NCI-H748 treated with DMSO at 0.1 percent for 48 hours (cell line): Measurements from ENCODE around the gene PALB2.
"Not testable (repeated sequence)": the region's sequence is repeated elsewhere in the genome, so short reads cannot be mapped to it uniquely, and the experiment has no call there.

Source experiments
- DNase-seq: peaks from one replicate; lab custom pipeline; 2025; lab: John Stamatoyannopoulos, UW

PALB2 gene

DNA sequence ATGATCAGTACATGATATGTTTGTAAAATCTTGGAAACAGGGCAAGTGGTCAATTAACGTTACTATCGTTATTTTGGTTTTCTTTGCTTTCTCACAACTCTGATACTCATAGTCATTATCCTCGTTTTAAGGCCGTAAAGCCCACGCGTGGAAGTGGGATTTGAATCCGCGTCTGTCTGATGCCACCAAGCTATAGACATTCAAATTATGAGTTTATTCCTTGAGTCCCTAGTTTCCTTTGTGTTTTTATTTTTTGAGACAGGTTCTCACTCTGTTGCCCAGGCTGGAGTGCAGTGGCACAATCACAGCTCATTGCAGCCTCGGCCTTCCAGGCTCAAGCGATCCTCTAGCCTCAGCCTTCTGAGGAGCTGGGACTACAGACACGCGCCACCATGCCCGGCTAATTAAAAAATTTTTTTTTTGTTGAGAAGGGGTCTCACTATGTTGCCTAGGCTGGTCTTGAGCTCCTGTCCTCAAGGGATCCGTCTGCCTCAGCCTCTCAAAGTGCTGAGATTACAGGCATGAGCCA is 1.2 kb upstream of the PALB2 start:
- no peak for DNase-seq

DNA sequence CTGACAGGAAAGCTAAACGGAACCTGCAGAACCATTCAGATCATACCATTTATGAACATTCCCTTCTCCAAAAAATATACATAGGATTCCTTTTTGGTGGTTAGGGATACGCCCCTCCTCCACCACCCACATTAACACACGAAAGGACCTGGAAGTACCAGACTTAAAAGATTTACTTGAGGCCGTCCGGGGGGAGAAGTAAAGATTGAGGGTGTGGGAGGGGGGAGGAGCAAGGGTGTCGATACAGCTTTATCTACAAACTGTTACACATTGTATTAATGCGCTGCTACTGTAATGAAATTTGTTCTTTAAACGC is 537 bp downstream of the PALB2 start:
- DNase-seq: no peak

DNA sequence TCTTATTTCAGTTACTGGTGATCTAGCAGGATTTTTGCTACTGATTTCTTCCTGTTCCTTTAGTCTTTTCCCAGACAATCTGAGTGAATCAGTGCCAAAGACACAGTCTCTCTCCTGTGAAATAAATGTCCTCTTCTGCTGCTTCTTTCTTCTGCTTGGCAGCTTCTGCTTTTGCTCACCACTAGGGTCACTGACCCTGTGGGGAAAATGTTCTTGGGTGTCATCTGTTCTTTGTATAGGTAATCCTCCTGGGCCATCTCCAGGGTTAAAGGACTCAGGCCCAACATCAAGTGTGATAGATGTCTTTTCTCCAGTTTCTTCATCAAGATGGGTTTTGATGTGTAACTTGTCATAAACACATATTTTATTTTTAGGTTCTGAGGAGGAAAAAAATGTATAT is 5.2 kb downstream of the PALB2 start:
- no peak for DNase-seq

DNA sequence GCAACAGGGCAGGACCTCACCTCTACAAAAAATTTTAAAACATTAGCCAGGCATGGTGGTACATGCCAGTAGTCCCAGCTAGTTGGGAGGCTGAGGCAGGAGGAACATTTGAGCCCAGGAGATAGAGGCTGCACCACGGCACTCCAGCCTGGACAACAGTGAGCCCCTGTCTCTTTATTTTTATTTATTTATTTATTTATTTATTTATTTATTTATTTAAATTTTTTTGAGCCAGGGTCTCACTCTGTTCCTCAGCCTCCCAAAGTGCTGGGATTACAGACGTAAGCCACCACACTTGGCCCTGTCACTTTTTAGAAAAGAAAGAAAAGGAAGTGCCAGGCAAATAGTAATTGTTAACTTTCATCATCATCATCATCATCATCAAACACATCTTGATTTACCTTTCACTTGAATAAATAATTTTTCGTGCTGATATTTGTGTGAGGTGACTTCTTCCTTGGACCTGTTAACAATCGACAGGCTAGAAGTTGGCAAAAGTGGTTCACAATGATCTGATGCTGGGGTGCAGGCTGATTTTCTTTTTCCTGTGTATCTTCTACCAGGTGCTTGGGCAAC is 6.6 kb downstream of the PALB2 start:
- no peak for DNase-seq

DNA sequence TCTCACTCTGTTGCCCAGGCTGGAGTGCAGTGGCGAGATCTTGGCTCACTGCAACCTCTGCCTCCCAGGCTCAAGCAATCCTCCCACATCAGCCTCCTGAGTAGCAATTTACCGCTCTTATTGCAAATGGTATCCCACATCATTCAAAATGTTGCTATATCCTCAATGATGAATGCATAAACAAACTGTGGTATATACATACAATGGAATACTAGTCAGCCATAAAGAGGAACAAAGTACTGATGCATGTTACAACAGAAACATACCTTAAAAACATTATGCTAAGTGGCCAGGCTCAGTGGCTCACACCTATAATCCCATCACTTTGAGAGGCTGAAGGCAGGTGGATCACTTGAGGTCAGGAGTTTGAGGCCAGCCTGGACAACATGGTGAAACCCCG is 9.2 kb downstream of the PALB2 start:
- DNase-seq: not testable (repeated sequence)

DNA sequence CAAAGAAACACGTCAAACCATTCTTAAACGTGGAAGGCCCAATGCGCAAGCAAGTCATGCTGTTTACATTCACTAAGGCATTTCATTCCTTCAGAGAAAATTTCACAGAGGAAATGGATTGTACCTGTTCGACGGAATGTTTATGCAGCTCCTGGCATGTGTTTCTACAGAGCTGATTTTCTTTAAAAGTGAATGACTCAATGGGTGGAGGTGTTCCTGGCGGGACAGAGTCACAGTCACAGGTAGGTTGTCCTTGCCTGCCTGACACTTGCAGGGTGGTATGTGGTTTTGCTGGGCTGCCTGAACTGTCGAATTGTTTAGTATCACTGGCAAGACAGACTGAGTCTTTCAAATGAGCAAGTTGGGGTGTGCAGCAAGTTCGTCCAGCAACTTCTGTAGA is 11.6 kb downstream of the PALB2 start:
- DNase-seq: no peak

DNA sequence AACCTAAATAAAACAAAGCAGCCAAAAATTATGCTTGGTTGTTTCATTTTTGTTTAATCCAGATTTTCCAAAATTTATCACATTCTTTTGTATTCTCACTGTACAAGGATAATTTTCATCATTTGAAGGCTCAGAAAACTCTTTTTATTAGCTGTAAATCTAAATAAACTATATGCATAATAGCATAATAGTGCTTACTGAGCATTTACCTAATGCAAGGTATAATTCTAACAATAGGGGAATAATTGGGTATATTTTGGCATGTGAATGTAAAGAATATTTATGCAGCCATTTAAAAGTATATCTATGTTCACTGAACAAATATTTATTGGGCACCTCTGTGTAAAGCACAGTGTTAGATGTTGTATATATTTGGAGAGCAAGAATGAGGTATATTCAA is 17.0 kb downstream of the PALB2 start:
- DNase-seq: no peak

DNA sequence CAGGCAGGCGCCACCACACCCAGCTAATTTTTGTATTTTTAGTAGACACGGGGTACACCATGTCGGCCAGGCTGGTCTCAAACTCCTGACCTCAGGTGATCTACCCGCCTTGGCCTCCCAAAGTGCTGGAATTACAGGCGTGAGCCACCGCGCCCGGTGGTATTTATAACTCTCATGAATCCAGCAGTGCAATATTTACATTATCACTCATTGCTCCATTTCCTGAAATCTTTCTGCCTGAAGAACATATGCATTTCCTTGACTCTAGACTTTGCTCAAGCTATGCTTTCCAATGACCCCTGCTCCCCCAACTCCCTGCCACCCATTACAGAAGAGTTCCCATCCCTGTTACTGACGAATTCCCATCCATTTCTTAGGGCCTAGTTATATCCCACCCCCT is 25.3 kb downstream of the PALB2 start:
- DNase-seq: no peak

DNA sequence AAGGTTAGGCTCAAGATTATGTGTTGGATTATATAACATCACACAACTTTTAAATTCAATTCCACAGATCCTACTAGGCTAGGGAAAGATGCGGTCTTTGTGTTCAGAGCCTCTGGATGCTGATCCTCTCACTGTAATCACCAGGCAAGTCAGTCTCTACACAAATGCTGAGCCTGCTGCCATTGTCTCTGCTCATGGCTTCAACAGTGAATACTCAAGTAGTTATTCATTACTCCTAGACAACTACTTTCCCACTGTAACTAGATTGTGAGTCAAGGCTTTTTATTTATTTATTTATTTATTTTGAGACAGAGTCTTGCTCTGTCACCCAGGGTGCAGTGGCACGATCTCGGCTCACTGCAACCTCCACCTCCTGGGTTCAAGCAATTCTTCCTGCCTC is 29.2 kb downstream of the PALB2 start:
- DNase-seq: no peak

DNA sequence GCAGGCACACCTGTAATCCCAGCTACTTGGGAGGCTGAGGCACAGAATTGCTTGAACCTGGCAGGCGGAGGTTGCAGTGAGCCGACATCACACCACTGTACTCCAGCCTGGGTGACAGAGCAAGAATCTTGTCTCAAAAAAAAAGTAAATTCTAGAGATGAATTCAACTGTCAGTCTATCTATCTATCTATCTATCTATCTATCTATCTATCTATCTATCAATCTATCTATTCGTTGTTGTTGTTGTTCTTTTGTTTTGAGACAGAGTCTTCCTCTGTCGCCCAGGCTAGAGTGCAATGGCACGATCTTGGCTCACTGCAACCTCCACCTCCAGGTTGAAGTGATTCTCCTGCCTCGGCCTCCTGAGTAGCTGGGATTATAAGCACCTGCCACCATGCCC is 30.2 kb downstream of the PALB2 start:
- DNase-seq: not testable (repeated sequence)

DNA sequence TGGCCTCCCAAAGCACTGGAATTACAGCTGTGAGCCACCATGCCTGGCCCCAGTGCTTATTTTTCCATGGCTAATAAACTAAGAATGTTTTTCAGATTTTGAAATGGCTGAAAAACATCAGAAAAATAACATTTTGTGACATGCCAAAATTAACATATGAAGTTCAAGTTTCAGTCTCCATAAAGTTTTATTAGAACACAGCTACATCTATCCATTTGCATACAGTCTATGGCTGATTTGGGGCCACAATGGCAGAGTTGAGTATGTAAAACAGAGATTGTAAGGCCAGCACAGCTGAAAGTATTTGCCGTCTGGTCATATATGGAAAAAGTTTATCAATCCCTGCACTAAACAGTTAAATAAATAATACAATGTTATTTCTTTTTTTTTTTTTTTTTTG is 31.2 kb downstream of the PALB2 start:
- DNase-seq: no peak

DNA sequence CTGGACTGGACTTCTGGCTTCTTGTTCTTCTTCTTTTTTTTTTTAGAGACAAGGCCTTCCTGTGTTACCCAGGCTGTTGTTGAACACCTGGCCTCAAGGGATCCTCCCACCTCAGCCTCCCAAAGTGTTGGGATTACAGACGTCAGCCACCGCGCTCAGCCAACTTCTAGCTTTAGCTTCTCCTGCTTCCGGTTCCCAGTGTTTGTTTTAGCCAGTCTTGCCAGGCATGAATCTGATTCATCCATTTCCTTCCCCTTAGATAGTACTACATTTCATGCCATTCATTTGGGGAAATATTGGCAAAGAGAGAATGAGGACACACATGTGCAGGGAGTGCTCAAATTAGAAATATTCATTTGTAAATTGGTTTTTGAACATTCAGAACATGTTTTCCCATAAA is 32.9 kb downstream of the PALB2 start:
- no peak for DNase-seq

DNA sequence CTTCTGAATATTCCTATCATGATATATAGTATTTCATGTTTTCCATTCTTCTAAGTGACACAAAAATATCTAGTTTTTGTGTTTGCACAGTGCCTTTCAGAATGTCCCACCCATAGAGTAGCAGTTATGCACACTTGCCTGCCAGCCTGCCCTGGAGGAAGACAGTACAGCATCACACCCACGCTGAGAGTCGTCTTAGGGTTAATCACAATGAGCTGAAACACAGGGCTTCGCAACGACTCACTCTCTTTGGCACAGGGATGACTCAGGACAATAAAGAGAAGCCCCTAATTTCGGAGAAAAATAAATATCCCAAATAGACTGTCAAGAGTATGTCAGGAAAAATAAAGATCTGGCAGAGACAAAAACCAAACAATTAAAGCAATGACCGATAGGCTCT is 33.4 kb downstream of the PALB2 start:
- DNase-seq: no peak

DNA sequence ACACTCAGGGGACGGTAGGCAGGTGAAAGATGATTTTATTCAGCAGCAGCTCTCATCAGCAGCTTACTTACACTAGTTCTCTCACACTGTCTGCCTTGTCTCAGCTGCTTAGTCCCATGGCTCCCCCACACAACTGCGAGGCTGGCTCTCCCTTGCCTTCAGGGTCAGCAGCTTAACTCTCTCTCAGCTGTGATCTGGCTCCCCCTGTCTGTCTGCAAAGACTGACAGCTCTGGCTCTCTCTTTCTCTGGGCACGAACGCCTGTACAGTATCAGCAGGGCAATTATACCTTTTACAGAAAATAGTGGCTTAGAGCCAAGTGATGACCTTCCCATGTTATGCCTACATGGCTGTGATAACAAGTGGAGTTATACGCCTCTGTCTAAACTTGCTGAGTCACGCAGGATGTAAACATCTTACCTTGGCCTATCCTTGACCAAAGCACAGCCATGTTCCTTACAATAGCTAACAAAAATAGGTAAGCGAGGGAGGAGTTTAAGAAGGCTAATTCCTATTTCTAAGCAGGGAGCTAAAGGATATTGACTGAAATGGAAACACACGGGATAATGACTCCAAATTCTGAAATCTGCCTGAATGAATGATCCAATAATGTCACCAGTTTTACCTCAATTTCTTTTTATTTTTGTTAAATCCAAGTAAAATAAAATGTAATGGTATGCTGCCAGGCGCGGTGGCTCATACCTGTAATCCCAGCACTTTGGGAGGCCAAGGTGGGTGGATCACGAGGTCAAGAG is 43.9 kb downstream of the PALB2 start:
- DNase-seq: no peak

DNA sequence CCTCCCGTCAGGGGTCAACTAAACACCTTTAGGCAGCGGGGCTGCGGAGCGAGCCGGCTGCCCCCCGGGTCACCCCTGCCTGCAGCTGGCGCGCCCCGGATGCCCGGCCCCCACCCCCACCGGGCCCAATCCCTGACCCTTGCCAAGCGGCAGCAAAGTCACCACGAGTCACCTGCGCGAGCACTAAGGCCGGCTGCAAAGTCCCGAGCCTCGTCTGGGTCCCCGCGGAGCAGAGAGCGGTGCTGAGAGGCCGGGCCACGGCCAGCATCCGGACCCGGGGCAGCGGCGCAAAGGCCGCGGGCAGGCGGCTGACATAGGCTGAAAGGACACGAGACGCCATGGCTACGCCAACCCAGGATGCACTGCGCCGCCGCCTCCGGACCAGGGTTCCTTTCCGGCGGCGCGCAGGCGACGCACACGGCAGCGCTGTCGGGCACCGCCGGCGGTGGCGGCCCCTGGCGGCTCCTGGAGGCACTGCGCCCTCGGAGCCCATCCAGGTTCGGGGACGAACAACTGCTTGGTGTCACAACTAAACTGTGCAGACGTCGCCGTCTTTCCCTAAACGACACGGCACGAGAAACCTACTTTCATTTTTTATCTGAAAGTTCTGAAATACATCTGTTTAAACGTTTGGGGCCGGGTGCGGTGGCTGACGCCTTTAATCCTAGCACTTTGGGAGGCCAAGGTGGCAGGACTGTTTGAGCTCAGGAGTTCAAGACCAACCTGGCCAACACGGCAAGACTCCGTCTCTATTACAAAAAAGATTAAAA is 45.0 kb downstream of the PALB2 start, which contains the start of gene NDUFAB1:
Gene NDUFAB1, minus strand, starts transcription at position 366 of the 770 bp plus-strand sequence. Its CDS starts 26 bp downstream, at position 340.
- DNase-seq: peak; percentile 26

DNA sequence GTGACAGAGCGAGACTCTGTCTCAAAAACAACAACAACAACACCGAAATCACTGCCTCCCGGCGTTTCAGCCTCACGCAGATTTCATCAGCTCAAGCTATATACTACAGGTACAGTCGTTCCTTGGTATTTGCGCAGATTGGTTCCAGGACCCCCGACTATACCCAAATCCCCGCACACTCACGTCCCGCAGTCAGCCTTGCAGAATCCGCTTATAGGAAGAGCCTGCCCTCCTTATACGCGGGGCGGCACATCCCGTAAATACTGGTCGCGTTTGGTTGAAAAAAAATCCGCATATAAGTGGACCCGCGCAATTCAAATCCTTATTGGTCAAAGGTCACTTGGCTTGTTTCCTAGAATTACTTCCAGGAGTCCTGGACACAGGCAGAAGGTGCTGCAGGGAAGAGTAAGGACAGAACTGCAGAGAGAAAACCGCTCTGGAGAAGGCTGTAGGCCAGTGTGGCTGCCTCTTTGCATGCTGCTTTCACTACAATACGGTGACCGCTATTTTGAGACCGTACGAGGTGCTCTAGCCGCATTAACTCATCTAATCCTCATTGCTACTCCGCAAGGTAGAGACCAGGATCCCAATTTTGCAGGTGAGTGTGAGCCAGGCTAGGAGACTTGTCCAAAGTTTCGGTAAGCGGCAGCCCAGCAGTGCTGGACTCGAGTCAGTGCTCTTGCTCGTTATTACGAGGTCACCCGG is 45.7 kb downstream of the PALB2 start:
- DNase-seq: no peak

DNA sequence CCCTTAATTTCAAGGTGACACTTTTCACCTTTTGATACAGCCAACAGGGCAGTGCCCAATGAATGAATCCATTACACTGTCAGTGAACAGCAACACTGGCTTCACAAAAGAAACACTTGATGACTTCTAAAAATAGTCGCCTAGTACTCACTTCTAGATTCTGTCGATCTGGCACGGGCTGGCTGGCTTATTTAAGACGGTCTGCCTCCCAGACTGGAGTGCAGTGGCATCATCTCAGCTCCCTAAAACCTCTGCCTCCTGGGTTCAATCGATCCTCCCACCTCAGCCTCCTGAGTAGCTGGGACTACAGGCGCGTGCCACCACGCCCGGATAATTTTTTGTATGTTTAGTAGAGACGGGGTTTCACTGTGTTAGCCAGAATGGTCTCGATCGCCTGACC is 46.9 kb downstream of the PALB2 start:
- DNase-seq: no peak

DNA sequence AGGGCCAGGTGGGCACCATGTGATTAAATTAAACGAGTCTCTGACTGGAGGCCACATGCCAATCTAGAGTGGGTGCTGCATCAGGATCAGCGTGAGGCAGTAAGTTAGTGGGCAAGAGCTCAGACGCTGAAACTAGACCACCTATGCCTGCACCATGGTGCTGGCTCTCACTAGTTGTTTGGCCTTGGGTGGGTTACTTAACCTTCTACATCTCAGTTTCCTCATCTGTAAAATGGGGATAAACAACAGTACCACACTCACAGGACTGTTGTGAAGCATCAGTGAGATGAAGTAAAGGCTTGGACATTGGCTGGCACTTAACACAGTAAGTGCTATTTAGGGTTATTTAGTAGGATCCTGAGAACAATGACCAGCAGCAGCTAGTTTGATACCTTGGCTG is 50.9 kb downstream of the PALB2 start:
- DNase-seq: no peak

DNA sequence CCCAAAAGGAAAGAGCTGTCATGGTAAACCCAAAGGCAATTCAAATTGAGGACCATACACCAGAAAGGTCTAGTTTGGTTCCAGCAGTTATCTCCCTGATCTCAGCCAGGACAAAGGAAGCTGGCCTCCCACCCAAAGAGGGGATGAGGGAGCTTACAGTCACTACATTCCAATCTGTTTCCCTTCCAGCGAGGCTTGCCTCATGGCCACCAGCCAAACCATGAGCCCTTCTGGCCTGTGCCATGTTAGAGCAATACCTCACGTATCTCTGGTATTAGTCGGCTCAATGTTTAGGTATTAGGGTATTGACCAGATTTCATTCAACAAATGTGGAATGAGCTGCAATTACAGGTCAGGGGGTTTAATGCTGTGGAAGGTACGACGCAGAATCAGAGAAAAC is 53.4 kb downstream of the PALB2 start:
- DNase-seq: no peak

DNA sequence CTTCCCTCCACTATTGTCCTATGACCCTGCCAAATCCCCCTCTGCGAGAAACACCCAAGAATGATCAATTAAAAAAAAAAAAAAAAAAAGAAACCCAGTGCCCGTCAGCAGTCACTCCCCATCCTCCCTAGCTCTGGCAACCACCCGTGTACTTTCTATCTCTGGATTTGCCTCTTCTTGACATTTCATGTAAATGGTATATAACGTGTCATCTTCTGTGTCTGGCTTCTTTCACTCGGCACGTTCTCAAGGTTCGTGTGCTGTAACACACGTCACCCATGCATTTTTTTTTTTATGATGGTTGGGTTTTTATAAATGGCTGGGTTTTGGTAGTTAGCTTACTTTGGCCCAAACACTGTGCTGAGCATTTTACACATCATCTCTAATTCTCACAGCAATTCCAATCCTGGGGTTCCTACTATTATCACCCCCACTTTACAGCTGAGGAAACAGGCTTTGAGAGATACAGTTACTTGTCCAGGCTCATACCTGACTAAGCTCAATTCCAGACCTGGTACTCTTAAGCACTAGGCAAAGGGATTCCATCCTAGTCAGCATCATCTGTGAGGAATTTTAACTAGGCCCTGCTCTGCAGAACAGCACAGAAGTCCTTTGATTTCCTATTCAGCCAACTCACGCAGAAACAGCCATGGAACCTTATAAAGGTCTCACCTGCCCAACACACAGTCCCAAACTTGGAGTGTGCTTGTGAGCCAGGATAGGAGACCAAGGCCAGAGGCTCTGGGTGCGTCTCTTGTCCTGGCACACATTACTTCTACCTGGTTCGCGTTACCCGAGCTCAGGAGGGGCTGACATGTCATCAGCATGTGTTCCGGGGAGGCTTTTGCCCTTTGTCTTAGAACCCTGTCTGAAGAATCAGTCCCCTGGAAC is 56.7 kb downstream of the PALB2 start:
- no peak for DNase-seq

DNA sequence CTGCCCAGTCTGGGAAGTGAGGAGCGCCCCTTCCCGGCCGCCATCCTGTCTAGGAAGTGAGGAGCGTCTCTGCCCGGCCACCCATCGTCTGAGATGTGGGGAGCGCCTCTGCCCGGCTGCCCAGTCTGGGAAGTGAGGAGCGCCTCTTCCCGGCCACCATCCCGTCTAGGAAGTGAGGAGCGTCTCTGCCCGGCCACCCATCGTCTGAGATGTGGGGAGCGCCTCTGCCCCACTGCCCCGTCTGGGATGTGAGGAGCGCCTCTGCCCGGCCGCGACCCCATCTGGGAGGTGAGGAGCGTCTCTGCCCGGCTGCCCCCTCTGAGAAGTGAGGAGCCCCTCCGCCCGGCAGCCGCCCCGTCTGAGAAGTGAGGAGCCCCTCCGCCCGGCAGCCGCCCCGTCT is 57.8 kb downstream of the PALB2 start:
- not testable (repeated sequence) for DNase-seq
